HepG2 (cell line): ENCODE data around the gene DSTN. TPM values are rescaled to one million over a fixed set of nuclear protein-coding genes. Genes with fewer than 3 reads are reported as not detected.

Experiments
- CAMTA2 ChIP-seq: sonication (generic); formaldehyde crosslinking; IDR thresholded peaks from 2 replicates; pipeline ENCODE4 v1.4.0; 2020; ENCODE audit warnings: mild to moderate bottlenecking, missing genetic modification reagents, borderline replicate concordance
- CENPT ChIP-seq: sonication (generic); formaldehyde crosslinking; IDR thresholded peaks from 2 replicates; pipeline ENCODE4 v1.8.0; 2022; ENCODE audit warnings: low read depth, mild to moderate bottlenecking, moderate library complexity, missing genetic modification reagents
- DPF2 ChIP-seq: sonication (generic); formaldehyde crosslinking; IDR thresholded peaks from 2 replicates; pipeline ENCODE4 v1.4.0; 2020; ENCODE audit warnings: mild to moderate bottlenecking, low read depth, missing genetic modification reagents, borderline replicate concordance
- FOXA1 ChIP-seq, 2 experiments: fragments of 450-650 bp in 1 of 2; sonication (generic) in 1 of 2; formaldehyde crosslinking in 1 of 2; IDR thresholded peaks; 2 replicates each; pipeline versions ENCODE4 v1.4.0 to v1.6.1; 2016 to 2020; ENCODE audit warnings: missing genetic modification reagents in 1 of 2
- GABPB1 ChIP-seq: IDR thresholded peaks from 2 replicates; pipeline ENCODE4 v1.6.1; 2016; ENCODE audit warnings: mild to moderate bottlenecking, missing genetic modification reagents, moderate library complexity, missing compliant biosample characterization
- NFE2L2 ChIP-seq: fragments of 150-350 bp; IDR thresholded peaks from 2 replicates; pipeline ENCODE4 v1.6.1; 2014; ENCODE audit warnings: low read length
- POLR2A ChIP-seq, 2 experiments: IDR thresholded peaks; 2 replicates each; pipeline ENCODE4 v1.6.1; 2011; ENCODE audit warnings: low read depth in 2 of 2, low read length in 2 of 2, mild to moderate bottlenecking in 1 of 2, moderate library complexity in 1 of 2; ENCODE audit not compliant: insufficient read depth in 1 of 2
- TSC22D2 ChIP-seq: sonication (generic); formaldehyde crosslinking; IDR thresholded peaks from 2 replicates; pipeline ENCODE4 v1.5.1; 2020; ENCODE audit warnings: missing genetic modification reagents, mild to moderate bottlenecking, borderline replicate concordance
- ZBTB7A ChIP-seq: sonication (generic); formaldehyde crosslinking; IDR thresholded peaks from 2 replicates; pipeline ENCODE4 v1.8.0; 2022; ENCODE audit warnings: mild to moderate bottlenecking, missing genetic modification reagents
- ZC3H13 ChIP-seq: sonication (generic); formaldehyde crosslinking; IDR thresholded peaks from 2 replicates; pipeline ENCODE4 v1.8.1; 2023; ENCODE audit warnings: mild to moderate bottlenecking, missing genetic modification reagents, moderate library complexity
- ZNF530 ChIP-seq: sonication (generic); formaldehyde crosslinking; IDR thresholded peaks from 2 replicates; pipeline ENCODE4 v1.5.0; 2020; ENCODE audit warnings: low read depth, mild to moderate bottlenecking, missing genetic modification reagents
- ZNF558 ChIP-seq: sonication (generic); formaldehyde crosslinking; IDR thresholded peaks from 2 replicates; pipeline ENCODE4 v1.9.0; 2022; ENCODE audit warnings: mild to moderate bottlenecking, missing genetic modification reagents, borderline replicate concordance
- ZNF616 ChIP-seq: sonication (generic); formaldehyde crosslinking; IDR thresholded peaks from 2 replicates; pipeline ENCODE4 v1.5.0; 2020; ENCODE audit warnings: low read depth, mild to moderate bottlenecking, missing genetic modification reagents
- ZNF678 ChIP-seq: sonication (generic); formaldehyde crosslinking; IDR thresholded peaks from 2 replicates; pipeline ENCODE4 v1.4.0; 2020; ENCODE audit warnings: mild to moderate bottlenecking, missing genetic modification reagents
- ZNF777 ChIP-seq: sonication (generic); formaldehyde crosslinking; IDR thresholded peaks from 2 replicates; pipeline ENCODE4 v1.4.0; 2020; ENCODE audit warnings: missing genetic modification reagents
- ZNF816 ChIP-seq: sonication (generic); formaldehyde crosslinking; IDR thresholded peaks from 2 replicates; pipeline ENCODE4 v1.8.0; 2022; ENCODE audit warnings: missing genetic modification reagents, mild to moderate bottlenecking, borderline replicate concordance
- ZSCAN31 ChIP-seq: sonication (generic); formaldehyde crosslinking; IDR thresholded peaks from 2 replicates; pipeline ENCODE4 v1.5.0; 2020; ENCODE audit warnings: low read depth, mild to moderate bottlenecking, missing genetic modification reagents
- polyA plus RNA-seq, 8 experiments: library from polyadenylated mRNA; depleted of rRNA in 3 of 8; stranded (reverse) in 7 of 8; unstranded in 1 of 8; fragments of >200 nt; fragmentation: Illumina TruSeq in 4 of 8; extraction: Trizol in 4 of 8; gene quantifications; 2 replicates each; pipeline versions ENCODE4 v1.2.1 to v1.2.3, GENCODE V29; 2011 to 2016; ENCODE audit warnings: low read depth in 4 of 8, missing spikeins in 1 of 8, mixed read lengths in 1 of 8; ENCODE audit not compliant: insufficient read depth in 1 of 8
- total RNA-seq, 5 experiments: library from RNA; depleted of rRNA; stranded (reverse); fragments of >200 nt; fragmentation: Illumina TruSeq; extraction: Trizol; gene quantifications; 2 replicates each; pipeline ENCODE4 v1.2.3, GENCODE V29; 2016; ENCODE audit warnings: low read depth in 1 of 5
- TF ChIP-seq, protein P1 (sequence below): sonication (generic); formaldehyde crosslinking; IDR thresholded peaks from 2 replicates; pipeline ENCODE4 v1.8.1; 2023; ENCODE audit warnings: mild to moderate bottlenecking, inconsistent platforms, moderate library complexity, missing genetic modification reagents, borderline replicate concordance
- TF ChIP-seq, protein P2 (sequence below): sonication (generic); formaldehyde crosslinking; IDR thresholded peaks from 2 replicates; pipeline ENCODE4 v1.4.0; 2020; ENCODE audit warnings: missing genetic modification reagents
- TF ChIP-seq, protein P3 (sequence below): IDR thresholded peaks from 2 replicates; pipeline ENCODE4 v1.6.1; 2016; ENCODE audit warnings: low read depth, borderline replicate concordance
- TF ChIP-seq, protein P4 (sequence below): sonication (generic); formaldehyde crosslinking; IDR thresholded peaks from 2 replicates; pipeline ENCODE4 v1.4.0; 2020; ENCODE audit warnings: missing genetic modification reagents
- TF ChIP-seq, protein P5 (sequence below): sonication (generic); formaldehyde crosslinking; IDR thresholded peaks from 2 replicates; pipeline ENCODE4 v1.5.0; 2020; ENCODE audit warnings: missing genetic modification reagents
- TF ChIP-seq, protein P6 (sequence below): sonication (generic); formaldehyde crosslinking; IDR thresholded peaks from 2 replicates; pipeline ENCODE4 v1.8.0; 2022; ENCODE audit warnings: mild to moderate bottlenecking, missing genetic modification reagents, borderline replicate concordance
- TF ChIP-seq, protein P7 (sequence below): sonication (generic); formaldehyde crosslinking; IDR thresholded peaks from 2 replicates; pipeline ENCODE4 v1.5.0; 2020; ENCODE audit warnings: missing genetic modification reagents, mild to moderate bottlenecking, borderline replicate concordance

DSTN gene
- total and polyA plus RNA-seq, 2 of the 13 experiments (the other 11 are each of a cell fraction or from before 2014, with no cell fraction given), result 27.6 to 106 TPM

DNA sequence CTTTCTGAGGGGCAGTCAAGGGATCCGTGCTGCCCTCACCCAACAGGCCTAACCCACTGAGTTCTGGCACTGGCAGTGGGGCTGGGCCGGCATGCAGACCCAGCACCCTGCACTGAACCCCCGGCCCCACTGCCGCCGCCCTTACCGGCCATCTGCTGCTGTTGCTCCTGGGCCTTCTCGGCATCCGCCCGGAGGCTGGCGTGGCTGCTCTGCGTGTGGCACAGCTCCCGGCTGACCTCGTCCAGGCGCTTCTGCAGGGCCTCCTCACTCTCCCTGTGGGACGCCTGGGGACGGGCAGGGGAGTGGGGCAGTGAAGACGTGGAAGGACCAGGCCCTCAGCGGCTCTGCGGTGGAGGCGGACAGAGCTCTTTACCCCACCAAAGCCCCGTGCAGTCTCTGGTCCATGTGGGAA lies 59.8 kb downstream of the DSTN start (continued):
- TF ChIP-seq ZSCAN31 (CRISPR knock-in tag), result no peak
- no peak for TF ChIP-seq ZNF558 (CRISPR knock-in tag)
- no peak for TF ChIP-seq POLR2A (IDR thresholded peaks at IDR 0.05; ENCODE audit: insufficient read depth in 1 of 2, low read depth in 2 of 2, low read length in 2 of 2)
- TF ChIP-seq, protein P1, sequence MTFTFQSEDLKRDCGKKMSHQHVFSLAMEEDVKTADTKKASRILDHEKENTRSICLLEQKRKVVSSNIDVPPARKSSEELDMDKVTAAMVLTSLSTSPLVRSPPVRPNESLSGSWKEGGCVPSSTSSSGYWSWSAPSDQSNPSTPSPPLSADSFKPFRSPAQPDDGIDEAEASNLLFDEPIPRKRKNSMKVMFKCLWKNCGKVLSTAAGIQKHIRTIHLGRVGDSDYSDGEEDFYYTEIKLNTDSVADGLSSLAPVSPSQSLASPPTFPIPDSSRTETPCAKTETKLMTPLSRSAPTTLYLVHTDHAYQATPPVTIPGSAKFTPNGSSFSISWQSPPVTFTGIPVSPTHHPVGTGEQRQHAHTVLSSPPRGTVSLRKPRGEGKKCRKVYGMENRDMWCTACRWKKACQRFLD (CRISPR knock-in tag), result no peak
- no peak for TF ChIP-seq ZNF816
- TF ChIP-seq, protein P2, sequence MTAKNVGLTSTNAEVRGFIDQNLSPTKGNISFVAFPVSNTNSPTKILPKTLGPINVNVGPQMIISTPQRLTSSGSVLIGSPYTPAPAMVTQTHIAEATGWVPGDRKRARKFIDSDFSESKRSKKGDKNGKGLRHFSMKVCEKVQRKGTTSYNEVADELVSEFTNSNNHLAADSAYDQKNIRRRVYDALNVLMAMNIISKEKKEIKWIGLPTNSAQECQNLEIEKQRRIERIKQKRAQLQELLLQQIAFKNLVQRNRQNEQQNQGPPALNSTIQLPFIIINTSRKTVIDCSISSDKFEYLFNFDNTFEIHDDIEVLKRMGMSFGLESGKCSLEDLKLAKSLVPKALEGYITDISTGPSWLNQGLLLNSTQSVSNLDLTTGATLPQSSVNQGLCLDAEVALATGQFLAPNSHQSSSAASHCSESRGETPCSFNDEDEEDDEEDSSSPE, result no peak
- 0 out of 2 replicates have a peak, but pooled peaks have one; percentile 12 for TF ChIP-seq ZC3H13 (CRISPR knock-in tag)
- TF ChIP-seq ZNF530 (CRISPR knock-in tag), result no peak
- no peak for TF ChIP-seq CAMTA2 (CRISPR knock-in tag)
- TF ChIP-seq, protein P3, sequence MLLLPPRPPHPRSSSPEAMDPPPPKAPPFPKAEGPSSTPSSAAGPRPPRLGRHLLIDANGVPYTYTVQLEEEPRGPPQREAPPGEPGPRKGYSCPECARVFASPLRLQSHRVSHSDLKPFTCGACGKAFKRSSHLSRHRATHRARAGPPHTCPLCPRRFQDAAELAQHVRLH (CRISPR knock-in tag), result no peak
- TF ChIP-seq ZNF678 (CRISPR knock-in tag), result no peak
- TF ChIP-seq, protein P4, sequence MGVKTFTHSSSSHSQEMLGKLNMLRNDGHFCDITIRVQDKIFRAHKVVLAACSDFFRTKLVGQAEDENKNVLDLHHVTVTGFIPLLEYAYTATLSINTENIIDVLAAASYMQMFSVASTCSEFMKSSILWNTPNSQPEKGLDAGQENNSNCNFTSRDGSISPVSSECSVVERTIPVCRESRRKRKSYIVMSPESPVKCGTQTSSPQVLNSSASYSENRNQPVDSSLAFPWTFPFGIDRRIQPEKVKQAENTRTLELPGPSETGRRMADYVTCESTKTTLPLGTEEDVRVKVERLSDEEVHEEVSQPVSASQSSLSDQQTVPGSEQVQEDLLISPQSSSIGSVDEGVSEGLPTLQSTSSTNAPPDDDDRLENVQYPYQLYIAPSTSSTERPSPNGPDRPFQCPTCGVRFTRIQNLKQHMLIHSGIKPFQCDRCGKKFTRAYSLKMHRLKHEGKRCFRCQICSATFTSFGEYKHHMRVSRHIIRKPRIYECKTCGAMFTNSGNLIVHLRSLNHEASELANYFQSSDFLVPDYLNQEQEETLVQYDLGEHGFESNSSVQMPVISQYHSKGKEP (CRISPR knock-in tag), result no peak
- no peak for TF ChIP-seq DPF2 (CRISPR knock-in tag)
- peak; percentile 13; the same call in 1 of the 2 replicates for TF ChIP-seq GABPB1 (CRISPR knock-in tag)
- TF ChIP-seq CENPT, result no peak
- no peak for TF ChIP-seq NFE2L2
- no peak for TF ChIP-seq ZNF777 (CRISPR knock-in tag)
- TF ChIP-seq, protein P5, sequence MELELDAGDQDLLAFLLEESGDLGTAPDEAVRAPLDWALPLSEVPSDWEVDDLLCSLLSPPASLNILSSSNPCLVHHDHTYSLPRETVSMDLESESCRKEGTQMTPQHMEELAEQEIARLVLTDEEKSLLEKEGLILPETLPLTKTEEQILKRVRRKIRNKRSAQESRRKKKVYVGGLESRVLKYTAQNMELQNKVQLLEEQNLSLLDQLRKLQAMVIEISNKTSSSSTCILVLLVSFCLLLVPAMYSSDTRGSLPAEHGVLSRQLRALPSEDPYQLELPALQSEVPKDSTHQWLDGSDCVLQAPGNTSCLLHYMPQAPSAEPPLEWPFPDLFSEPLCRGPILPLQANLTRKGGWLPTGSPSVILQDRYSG, result no peak
- TF ChIP-seq, protein P6, sequence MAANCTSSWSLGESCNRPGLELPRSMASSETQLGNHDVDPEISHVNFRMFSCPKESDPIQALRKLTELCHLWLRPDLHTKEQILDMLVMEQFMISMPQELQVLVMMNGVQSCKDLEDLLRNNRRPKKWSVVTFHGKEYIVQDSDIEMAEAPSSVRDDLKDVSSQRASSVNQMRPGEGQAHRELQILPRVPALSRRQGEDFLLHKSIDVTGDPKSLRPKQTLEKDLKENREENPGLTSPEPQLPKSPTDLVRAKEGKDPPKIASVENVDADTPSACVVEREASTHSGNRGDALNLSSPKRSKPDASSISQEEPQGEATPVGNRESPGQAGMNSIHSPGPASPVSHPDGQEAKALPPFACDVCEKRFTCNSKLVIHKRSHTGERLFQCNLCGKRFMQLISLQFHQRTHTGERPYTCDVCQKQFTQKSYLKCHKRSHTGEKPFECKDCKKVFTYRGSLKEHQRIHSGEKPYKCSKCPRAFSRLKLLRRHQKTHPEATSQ (CRISPR knock-in tag), result no peak
- no peak for TF ChIP-seq ZNF616 (CRISPR knock-in tag)
- no peak for TF ChIP-seq FOXA1 (IDR thresholded peaks at IDR 0.05)
- TF ChIP-seq FOXA1 (CRISPR knock-in tag; IDR thresholded peaks at IDR 0.05), result no peak
- TF ChIP-seq TSC22D2, result no peak
- TF ChIP-seq, protein P7, sequence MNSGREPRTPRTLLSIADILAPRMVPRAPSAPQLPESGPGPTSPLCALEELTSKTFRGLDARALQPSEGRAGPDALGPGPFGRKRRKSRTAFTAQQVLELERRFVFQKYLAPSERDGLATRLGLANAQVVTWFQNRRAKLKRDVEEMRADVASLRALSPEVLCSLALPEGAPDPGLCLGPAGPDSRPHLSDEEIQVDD (CRISPR knock-in tag), result no peak
- no peak for TF ChIP-seq ZBTB7A (CRISPR knock-in tag)
